ENCODE data around the gene PEDS1. TPM values are rescaled to one million over a fixed set of nuclear protein-coding genes. Genes with fewer than 3 reads are reported as not detected.

The PEDS1 gene
- total and polyA plus RNA-seq, 2 of the 4 experiments (the other 2 are of a cell fraction) = 24.0 to 59.9 TPM

DNA sequence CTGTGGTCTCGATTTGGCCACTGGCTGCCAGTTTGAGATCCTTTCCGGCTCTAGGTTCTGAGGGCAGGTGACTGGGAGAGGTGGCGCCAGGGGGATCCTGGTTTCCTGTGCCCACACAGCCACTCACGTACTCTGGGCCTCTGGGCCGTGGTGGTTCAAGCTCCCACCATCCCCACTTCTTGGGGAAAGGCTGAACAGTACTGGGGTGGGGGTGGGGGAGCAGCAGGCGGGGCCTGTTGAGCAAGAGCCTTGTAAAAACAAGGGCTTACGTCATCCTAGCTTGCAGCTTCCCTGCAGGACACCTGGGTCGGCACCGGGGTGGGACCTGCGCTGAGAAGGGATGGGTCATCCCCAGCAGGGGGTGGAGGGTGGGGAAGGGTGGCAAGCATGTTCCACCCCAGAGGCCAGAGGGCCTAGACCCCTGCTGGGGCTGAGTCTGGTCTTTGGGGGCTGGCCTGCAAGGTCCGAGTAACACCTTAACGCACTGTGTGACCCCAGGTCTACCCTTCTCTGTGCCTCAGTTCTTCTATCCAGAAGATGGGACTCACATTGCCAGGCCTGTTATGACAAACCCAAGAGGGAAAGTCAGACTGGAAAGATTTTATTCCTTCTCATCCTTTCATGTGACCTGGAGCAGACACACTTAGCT, 34.0 kb upstream of the PEDS1 start:
- intact Hi-C loops (cut with micrococcal nuclease) = loop anchor here (5.0 kb wide), 1 partner anchor 555 kb away; no protein-coding TSS in a partner anchor
- DNase-seq = peak; percentile 59

More for the DNA sequence above, 34.0 kb upstream of the PEDS1 start:
- WGBS, 2 experiments (ENCODE audit: extremely low coverage in 2 of 2, insufficient read length in 1 of 2) = 69% methylated on average over 3 of the region's 12 CpGs; no CpG with 5 or more reads in 1 of the 2 experiments
- H3K14ac ChIP-seq (replicated peaks; ENCODE audit: low read depth, low read length) = no peak overlapping the region
- ChIA-PET CTCF (interaction anchor here (0.9 to 2.5 kb wide), 2 partner anchors 118 to 277 kb away, joined by 3 to 12 read pairs; no protein-coding TSS in a partner anchor), POLR2A (ENCODE audit: unreplicated experiment) (no interaction called here)
- H4K20me1 ChIP-seq (ENCODE audit: insufficient read depth, low read length) = peaks cover 10% of the 10 kb centered on the region
- no peak overlapping the region for H3K4me2 ChIP-seq (ENCODE audit: low read depth, low read length)
- no peak overlapping the region; the same call in 1 of the 2 replicates for H4K5ac ChIP-seq (ENCODE audit: low read depth, low read length)
- TF ChIP-seq CHD1 (IDR thresholded peaks at IDR 0.05; ENCODE audit: low read depth, low read length) (no peak), CEBPB (IDR thresholded peaks at IDR 0.05; ENCODE audit: low read depth, low read length) (peak; percentile 78)
- TF ChIP-seq, protein P1, sequence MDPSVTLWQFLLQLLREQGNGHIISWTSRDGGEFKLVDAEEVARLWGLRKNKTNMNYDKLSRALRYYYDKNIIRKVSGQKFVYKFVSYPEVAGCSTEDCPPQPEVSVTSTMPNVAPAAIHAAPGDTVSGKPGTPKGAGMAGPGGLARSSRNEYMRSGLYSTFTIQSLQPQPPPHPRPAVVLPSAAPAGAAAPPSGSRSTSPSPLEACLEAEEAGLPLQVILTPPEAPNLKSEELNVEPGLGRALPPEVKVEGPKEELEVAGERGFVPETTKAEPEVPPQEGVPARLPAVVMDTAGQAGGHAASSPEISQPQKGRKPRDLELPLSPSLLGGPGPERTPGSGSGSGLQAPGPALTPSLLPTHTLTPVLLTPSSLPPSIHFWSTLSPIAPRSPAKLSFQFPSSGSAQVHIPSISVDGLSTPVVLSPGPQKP (IDR thresholded peaks at IDR 0.05; ENCODE audit: borderline replicate concordance, low read depth, low read length) = no peak
- no peak overlapping the region for H3K27ac ChIP-seq (ENCODE audit: insufficient read depth, low read length)
- H2AK9ac ChIP-seq (replicated peaks; ENCODE audit: low read depth, low read length, poor library complexity) = peak overlapping the region; percentile 22
- H3K56ac ChIP-seq (ENCODE audit: extremely low read depth, insufficient read depth, low read length) = no peak overlapping the region
- H3K79me1 ChIP-seq (ENCODE audit: low read depth in 1 of 2, low read length in 2 of 2) = peaks cover 0 to 3% of the 10 kb centered on the region in 2 experiments; a peak in 1 of 4 replicates
- H3K9ac ChIP-seq (ENCODE audit: low read depth, low read length) = no peak overlapping the region
- ATAC-seq (ENCODE audit: low read depth) = no peak
- no peak overlapping the region for H4K8ac ChIP-seq (ENCODE audit: low read depth in 2 of 2, low read length in 2 of 2)
- H2AK5ac ChIP-seq (ENCODE audit: low read depth, low read length) = peak overlapping the region; percentile 73
- peaks cover 5% of the 10 kb centered on the region for H3K4me1 ChIP-seq (ENCODE audit: control insufficient read depth, insufficient read depth, low read length)
- no peak overlapping the region; the same call in 2 of the 3 replicates for H2BK15ac ChIP-seq (ENCODE audit: low read depth, low read length)
- H2BK20ac ChIP-seq (ENCODE audit: low read depth, low read length) = no peak overlapping the region; the same call in 1 of the 2 replicates
- H4K91ac ChIP-seq (ENCODE audit: insufficient read depth, low read depth, low read length) = peak overlapping the region; percentile 5; the same call in 1 of the 2 replicates
- no peak overlapping the region for H2BK5ac ChIP-seq (ENCODE audit: low read depth, low read length, poor library complexity, severe bottlenecking)
- H2BK120ac ChIP-seq (ENCODE audit: low read depth, low read length) = peak overlapping the region; percentile 32; the same call in 1 of the 2 replicates
- H3K9me3 ChIP-seq (ENCODE audit: control insufficient read depth, insufficient read depth, low read length) = no peaks in the 10 kb centered on the region
- peaks cover 2% of the 10 kb centered on the region; the same call in 1 of the 2 replicates for H3K36me3 ChIP-seq (ENCODE audit: control insufficient read depth, insufficient read depth, low read length)
- peak overlapping the region; percentile 29; the same call in 1 of the 2 replicates for H3K4ac ChIP-seq (ENCODE audit: low read depth, low read length)
- BruUV-seq (replicated peaks) = no TSS peak
- no peak overlapping the region for H2AFZ ChIP-seq (replicated peaks; ENCODE audit: low read length, poor library complexity)
- no peak overlapping the region for H3K4me3 ChIP-seq (ENCODE audit: insufficient read depth, low read depth, low read length)
- H3K23ac ChIP-seq (ENCODE audit: low read depth, low read length) = no peak overlapping the region
- peak overlapping the region; percentile 31; the same call in 1 of the 2 replicates for H3K18ac ChIP-seq (ENCODE audit: low read depth, low read length)
- dilution Hi-C loops (cut with HindIII; ENCODE audit: low sequenced_read_pairs, unreplicated experiment) (no loop called here), in situ Hi-C loops (cut with MboI; ENCODE audit: low sequenced_read_pairs) (loop anchor here (5.0 to 10.0 kb wide), 4 partner anchors 275 to 597 kb away; no protein-coding TSS in a partner anchor)
- H3K27me3 ChIP-seq (ENCODE audit: control insufficient read depth, insufficient read depth, low read length) = no peaks in the 10 kb centered on the region
- no peaks in the 10 kb centered on the region for H3K9me1 ChIP-seq (ENCODE audit: insufficient read depth, low read length)

Data from IMR-90 (cell line).